Fibroblast of mammary gland (primary cell): ENCODE results near the gene IP6K3.

ENCODE experiments used
- DNase-seq: peaks from one replicate; pipeline ENCODE4 v3.0.0-alpha.2; 2010; ENCODE audit warnings: low read depth
- H3K4me3 ChIP-seq: 2 replicates; pipeline ENCODE4 v1.5.1; 2011; ENCODE audit warnings: low read depth, mild to moderate bottlenecking, low read length, moderate library complexity; ENCODE audit not compliant: control insufficient read depth
- CTCF ChIP-seq: conservative IDR thresholded peaks from 2 replicates; pipeline ENCODE4 v1.5.1; 2011; ENCODE audit warnings: low read depth, low read length, inconsistent platforms; ENCODE audit not compliant: control insufficient read depth, insufficient read depth

The IP6K3 gene

DNA sequence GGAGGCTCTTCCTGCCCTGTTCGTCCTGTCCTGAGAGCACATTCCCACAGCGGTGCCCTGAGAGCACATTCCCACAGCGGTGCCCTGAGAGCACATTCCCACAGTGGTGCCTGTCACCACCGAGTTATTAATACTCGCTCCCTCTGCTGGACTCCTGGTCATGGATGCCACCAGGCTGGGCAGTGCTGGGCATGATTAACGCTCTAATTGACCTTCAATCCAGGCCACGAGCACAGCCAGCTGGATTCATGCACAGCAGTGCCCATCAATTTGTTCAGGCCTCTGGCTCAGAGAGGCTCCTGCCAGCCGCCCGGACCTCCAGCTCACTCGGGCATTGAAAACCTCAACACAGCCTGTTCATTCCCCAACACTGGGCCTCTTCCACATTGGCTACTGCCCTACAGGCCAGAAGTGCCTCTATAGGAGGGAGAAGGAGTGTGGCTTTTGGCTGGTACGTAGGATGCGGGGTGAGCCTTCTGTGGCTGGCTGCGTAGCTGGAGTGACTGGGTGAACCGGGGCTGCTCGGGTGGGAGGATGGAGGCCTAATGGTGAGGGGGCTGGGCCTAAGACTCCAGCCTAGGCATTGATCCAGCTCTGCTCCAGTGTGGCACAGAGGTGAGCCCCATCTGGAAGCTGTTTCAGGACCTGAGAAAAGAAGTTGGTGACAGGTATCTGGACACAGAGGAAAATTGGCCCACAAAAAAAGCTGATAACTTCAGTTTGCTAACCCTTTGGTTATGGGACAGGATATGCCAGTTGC lies 9.3 kb downstream of the IP6K3 start:
- no peak overlapping the region for H3K4me3 ChIP-seq
- no peak for TF ChIP-seq CTCF
- no peak for DNase-seq

DNA sequence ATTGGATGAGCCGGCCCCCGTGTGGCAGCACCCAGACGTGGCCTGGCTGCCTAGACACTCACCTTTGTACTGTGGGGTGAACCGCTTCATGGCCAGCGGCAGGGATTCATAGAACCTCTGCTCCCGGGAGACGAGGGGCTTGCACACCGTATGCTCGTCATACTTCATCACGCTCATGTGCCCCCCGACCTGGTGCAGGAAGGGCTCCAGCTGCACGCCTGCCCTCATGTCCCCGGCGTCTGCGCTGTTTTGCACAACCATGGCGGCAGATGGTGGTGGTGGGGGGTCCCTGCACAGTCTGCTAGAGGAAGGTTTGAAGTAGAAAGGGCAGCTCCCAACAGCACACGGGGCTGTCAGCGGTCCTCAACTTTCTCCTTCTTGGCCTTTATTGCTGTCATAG lies 11.5 kb downstream of the IP6K3 start:
- no peak for TF ChIP-seq CTCF
- H3K4me3 ChIP-seq, result no peak overlapping the region
- no peak for DNase-seq

DNA sequence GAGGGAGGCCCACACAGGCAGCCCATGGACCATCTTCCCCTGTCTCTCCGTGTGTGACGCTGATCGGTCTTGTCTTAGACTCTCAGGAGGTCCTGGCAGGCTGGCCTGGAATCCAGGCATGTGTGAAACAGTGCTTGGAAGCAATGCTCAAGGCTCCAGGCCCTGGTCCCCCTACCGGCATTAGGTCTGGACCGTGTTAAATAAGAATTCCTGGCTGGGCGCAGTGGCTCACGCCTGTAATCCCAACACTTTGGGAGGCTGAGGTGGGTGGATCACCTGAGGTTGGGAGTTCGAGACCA lies 13.0 kb downstream of the IP6K3 start:
- TF ChIP-seq CTCF, result no peak
- H3K4me3 ChIP-seq, result no peak overlapping the region
- no peak for DNase-seq

GRCh38 chr6:33732817-33733708 lies 13.6 kb downstream of the IP6K3 start:
- DNase-seq, result no peak
- TF ChIP-seq CTCF, result no peak
- no peak overlapping the region for H3K4me3 ChIP-seq

GRCh38 chr6:33732385-33732784 lies 14.3 kb downstream of the IP6K3 start:
- no peak for TF ChIP-seq CTCF
- no peak for DNase-seq
- no peak overlapping the region for H3K4me3 ChIP-seq

GRCh38 chr6:33731751-33732282 lies 14.9 kb downstream of the IP6K3 start:
- DNase-seq, result no peak
- no peak overlapping the region for H3K4me3 ChIP-seq
- no peak for TF ChIP-seq CTCF
